ENCODE results near the gene PSMD13. TPM values are rescaled to one million over a fixed set of nuclear protein-coding genes. Genes with fewer than 3 reads are reported as not detected.
A peak's percentile ranks its signal among the peaks of the same experiment; 100 is the strongest.
"Not testable (repeated sequence)": the region's sequence is repeated elsewhere in the genome, so short reads cannot be mapped to it uniquely, and the experiment has no call there.

PSMD13 gene
- total and polyA plus RNA-seq, 2 experiments from 2014 or later: 98.4 to 175 TPM

DNA sequence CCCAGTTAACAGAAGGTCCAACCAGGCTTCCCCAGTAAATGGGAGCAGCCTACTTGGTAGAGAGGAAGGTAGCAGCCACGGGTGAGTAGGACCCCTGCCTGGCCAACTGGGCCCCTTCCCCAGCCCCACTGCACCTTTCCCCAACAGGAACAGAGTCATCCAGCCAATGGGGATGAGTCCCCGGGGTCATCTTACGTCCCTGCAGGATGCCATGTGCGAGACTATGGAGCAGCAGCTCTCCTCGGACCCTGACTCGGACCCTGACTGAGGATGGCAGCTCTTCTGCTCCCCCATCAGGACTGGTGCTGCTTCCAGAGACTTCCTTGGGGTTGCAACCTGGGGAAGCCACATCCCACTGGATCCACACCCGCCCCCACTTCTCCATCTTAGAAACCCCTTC lies 22.7 kb upstream of the PSMD13 start:
- Histone ChIP-seq H3K4me3 (no peak overlapping the region), H3K27ac (no peak overlapping the region), H3K27me3 (no peaks in the 10 kb centered on the region), H3K4me1 (ENCODE audit: low read depth) (no peaks in the 10 kb centered on the region), H3K9me3 (ENCODE audit: low read depth) (no peaks in the 10 kb centered on the region), H3K36me3 (peaks cover 55% of the 10 kb centered on the region)
- TF ChIP-seq, protein P1, sequence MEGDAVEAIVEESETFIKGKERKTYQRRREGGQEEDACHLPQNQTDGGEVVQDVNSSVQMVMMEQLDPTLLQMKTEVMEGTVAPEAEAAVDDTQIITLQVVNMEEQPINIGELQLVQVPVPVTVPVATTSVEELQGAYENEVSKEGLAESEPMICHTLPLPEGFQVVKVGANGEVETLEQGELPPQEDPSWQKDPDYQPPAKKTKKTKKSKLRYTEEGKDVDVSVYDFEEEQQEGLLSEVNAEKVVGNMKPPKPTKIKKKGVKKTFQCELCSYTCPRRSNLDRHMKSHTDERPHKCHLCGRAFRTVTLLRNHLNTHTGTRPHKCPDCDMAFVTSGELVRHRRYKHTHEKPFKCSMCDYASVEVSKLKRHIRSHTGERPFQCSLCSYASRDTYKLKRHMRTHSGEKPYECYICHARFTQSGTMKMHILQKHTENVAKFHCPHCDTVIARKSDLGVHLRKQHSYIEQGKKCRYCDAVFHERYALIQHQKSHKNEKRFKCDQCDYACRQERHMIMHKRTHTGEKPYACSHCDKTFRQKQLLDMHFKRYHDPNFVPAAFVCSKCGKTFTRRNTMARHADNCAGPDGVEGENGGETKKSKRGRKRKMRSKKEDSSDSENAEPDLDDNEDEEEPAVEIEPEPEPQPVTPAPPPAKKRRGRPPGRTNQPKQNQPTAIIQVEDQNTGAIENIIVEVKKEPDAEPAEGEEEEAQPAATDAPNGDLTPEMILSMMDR (IDR thresholded peaks at IDR 0.05; ENCODE audit: low read depth, low read length): no peak
- no peak for DNase-seq (ENCODE audit: low read depth in 1 of 2, low spot score in 1 of 2)

DNA sequence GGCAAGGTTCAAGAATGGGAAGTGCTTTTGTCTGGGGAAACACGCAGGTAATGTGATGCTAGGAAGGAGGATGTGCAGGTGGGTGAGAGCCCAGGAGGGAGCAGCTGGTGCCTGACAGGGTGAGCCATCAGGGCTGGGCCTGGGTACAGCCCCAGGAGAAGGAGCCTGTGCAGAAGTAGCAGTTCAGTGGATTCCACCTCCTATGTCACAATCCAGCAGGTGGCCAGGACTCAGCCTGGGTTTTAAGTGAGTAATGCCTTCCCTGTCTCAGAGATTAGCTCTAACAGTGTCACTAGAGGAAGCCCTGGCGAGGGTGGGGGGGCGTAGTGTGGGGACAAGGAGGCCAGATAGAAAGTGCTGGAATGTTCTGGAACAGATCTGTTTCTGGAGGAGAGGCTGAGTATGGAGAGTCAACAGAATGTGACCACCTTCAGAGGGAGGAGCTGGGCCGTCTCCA lies 21.2 kb upstream of the PSMD13 start:
- H3K4me1 ChIP-seq (ENCODE audit: low read depth): no peaks in the 10 kb centered on the region
- H3K9me3 ChIP-seq (ENCODE audit: low read depth): no peaks in the 10 kb centered on the region
- no peak for DNase-seq (ENCODE audit: low read depth in 1 of 2, low spot score in 1 of 2)
- H3K36me3 ChIP-seq: peaks cover 45% of the 10 kb centered on the region
- H3K27me3 ChIP-seq: no peaks in the 10 kb centered on the region
- no peak overlapping the region for H3K4me3 ChIP-seq
- H3K27ac ChIP-seq: peak overlapping the region; percentile 51
- TF ChIP-seq, protein P1 (IDR thresholded peaks at IDR 0.05; ENCODE audit: low read depth, low read length): no peak

DNA sequence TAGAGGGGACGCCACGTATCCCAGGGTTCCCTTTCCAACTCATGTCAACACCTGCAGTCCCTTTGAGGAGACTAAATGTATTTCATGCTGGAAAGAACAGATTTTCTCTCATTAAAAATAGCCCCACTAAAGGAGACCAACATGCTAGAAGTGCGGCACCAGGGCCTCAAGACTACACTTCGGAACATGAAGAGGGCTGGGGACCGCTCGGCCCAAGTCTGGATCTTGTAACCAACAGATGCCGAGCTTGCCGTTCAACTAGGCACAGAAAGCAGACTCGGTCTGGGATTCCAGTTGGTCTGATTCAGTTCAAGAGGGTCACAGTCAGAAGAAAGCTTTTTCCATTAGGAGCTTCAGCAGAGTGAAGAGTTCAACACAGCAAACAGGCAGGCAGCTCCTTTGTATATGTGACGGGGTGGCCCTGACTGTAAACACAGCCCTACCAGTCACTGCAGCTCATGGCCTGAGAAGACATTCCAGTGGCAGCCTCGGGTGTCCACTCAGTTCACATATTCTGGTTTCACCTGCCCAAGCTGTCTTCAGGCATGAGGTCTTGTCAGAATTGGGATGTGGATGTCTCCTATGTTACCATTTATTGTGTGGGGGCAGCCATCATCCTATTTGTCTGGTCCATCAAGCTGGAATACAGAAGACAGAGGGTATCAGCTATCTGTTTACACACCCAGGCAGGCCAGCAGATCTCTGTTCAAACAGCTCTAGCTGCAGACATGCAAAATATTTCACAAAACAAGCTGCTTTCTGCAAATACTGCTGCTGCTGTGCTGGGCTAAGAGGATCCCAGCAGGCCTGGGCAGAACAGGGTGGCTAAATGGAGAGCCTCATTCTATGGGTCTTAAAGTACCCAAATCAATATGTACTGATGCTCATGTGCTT lies 20.4 kb upstream of the PSMD13 start:
- no peak for DNase-seq (ENCODE audit: low read depth in 1 of 2, low spot score in 1 of 2)
- Histone ChIP-seq H3K27ac (peak overlapping the region; percentile 51), H3K9me3 (ENCODE audit: low read depth) (no peaks in the 10 kb centered on the region), H3K4me3 (no peak overlapping the region), H3K36me3 (peaks cover 40% of the 10 kb centered on the region), H3K27me3 (no peaks in the 10 kb centered on the region), H3K4me1 (ENCODE audit: low read depth) (no peaks in the 10 kb centered on the region)
- TF ChIP-seq, protein P1 (IDR thresholded peaks at IDR 0.05; ENCODE audit: low read depth, low read length): no peak

DNA sequence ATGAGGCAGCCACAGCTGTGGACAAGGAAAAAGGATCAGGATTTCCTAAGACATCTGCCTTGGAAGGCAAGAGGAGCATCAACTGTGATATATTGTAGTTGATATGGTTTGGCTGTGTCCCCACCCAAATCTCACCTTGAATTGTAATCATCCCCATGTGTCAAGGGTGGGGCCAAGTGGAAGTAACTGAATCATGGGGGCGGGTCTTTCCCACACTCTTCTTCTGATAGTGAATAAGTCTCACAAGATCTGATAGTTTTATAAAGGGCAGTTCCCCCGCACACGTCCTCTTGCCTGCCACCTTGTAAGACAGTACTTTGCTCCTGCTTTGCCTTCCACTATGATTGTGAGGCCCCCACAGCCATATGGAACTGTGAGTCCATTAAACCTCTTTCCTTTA lies 19.1 kb upstream of the PSMD13 start:
- TF ChIP-seq, protein P1 (IDR thresholded peaks at IDR 0.05; ENCODE audit: low read depth, low read length): no peak
- no peaks in the 10 kb centered on the region for H3K9me3 ChIP-seq (ENCODE audit: low read depth)
- no peak overlapping the region for H3K4me3 ChIP-seq
- H3K27ac ChIP-seq: no peak overlapping the region
- peaks cover 29% of the 10 kb centered on the region for H3K36me3 ChIP-seq
- no peak for DNase-seq (ENCODE audit: low read depth in 1 of 2, low spot score in 1 of 2)
- no peaks in the 10 kb centered on the region for H3K4me1 ChIP-seq (ENCODE audit: low read depth)
- H3K27me3 ChIP-seq: no peaks in the 10 kb centered on the region

DNA sequence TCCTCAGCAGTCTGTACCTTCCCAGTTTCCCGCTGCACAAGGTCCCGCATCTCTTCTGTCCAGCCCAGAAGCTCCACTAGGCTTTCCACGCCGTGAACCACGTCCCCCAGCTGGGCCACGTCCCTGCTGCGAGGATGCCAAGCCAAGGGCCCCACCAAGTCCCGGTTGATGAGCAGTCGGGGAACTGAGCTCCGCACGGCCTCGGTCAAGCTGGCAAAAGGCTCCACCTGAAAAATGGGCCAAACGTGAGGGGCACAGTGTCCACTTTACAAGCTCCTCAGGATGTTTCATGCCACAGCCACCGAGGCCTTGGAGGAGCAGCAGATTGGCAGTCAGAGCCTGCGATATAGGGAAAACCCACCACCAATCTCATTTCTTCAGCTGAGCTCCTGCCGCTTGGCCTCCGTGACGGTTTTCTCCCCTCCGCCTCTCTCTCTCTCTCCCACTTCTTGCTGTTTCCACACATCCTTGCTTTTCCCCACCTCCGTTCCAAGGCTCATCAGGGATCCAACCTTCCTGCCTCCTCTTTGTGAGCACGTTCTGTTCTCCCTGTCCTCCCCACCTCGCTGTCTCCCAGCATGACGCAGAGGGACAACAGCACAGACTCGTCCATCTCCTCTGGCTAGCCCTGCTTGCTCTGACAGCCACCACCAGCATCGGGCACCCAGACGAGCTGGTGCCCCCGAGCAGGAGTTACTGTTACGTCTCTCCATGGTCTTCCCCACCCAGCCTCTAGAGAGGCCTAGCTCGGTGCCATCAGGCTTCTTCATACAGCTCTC lies 17.8 kb upstream of the PSMD13 start:
- no peak for DNase-seq (ENCODE audit: low read depth in 1 of 2, low spot score in 1 of 2)
- Histone ChIP-seq H3K36me3 (peaks cover 19% of the 10 kb centered on the region), H3K27me3 (no peaks in the 10 kb centered on the region), H3K4me3 (no peak overlapping the region), H3K27ac (no peak overlapping the region), H3K9me3 (ENCODE audit: low read depth) (no peaks in the 10 kb centered on the region), H3K4me1 (ENCODE audit: low read depth) (no peaks in the 10 kb centered on the region)
- TF ChIP-seq, protein P1 (IDR thresholded peaks at IDR 0.05; ENCODE audit: low read depth, low read length): no peak

DNA sequence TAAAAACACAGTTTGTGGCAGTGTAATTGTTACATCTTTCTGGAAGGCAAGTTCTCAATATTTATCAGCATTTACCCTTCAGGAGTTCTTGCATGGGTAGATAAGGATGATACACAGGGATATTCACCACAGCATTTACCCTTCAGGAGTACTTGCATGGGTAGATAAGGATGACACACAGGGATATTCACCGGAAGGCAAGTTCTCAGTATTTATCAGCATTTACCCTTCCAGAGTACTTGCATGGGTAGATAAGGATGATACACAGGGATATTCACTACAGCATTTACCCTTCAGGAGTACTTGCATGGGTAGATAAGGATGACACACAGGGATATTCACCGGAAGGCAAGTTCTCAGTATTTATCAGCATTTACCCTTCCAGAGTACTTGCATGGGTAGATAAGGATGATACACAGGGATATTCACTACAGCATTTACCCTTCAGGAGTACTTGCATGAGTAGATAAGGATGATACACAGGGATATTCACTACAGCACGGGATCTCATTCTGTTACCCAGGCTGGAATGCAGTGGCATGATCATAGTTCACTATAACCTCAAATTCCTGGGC lies 16.0 kb upstream of the PSMD13 start:
- H3K27me3 ChIP-seq; H3K9me3 ChIP-seq (ENCODE audit: low read depth); DNase-seq (ENCODE audit: low read depth in 1 of 2, low spot score in 1 of 2); H3K4me3 ChIP-seq; H3K27ac ChIP-seq; H3K4me1 ChIP-seq (ENCODE audit: low read depth); H3K36me3 ChIP-seq: not testable (repeated sequence)

Data from cardiac muscle cell (in vitro differentiated cells and primary cell).